ENCODE data around the gene SLCO4C1.

DNA sequence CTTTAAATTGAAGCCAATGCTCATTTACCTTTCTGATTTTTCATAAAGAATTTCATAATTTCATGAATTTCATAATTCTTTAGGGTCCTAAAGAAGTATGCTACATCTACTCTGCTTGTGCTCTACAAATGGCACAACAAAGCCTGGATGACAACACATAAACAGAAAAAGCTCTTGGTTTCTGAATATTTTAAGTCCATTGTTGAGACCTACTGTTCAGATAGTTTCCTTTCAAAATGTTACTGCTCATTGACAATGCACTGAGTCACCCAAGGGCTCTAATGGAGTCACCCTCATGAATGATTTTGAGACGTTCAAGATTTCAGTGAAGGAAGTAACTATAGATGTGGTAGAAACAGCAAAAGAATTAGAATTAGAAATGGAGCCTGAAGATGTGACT, 74.1 kb downstream of the SLCO4C1 start:
- TF ChIP-seq, protein P1, sequence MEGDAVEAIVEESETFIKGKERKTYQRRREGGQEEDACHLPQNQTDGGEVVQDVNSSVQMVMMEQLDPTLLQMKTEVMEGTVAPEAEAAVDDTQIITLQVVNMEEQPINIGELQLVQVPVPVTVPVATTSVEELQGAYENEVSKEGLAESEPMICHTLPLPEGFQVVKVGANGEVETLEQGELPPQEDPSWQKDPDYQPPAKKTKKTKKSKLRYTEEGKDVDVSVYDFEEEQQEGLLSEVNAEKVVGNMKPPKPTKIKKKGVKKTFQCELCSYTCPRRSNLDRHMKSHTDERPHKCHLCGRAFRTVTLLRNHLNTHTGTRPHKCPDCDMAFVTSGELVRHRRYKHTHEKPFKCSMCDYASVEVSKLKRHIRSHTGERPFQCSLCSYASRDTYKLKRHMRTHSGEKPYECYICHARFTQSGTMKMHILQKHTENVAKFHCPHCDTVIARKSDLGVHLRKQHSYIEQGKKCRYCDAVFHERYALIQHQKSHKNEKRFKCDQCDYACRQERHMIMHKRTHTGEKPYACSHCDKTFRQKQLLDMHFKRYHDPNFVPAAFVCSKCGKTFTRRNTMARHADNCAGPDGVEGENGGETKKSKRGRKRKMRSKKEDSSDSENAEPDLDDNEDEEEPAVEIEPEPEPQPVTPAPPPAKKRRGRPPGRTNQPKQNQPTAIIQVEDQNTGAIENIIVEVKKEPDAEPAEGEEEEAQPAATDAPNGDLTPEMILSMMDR (IDR thresholded peaks at IDR 0.05) = no peak
- TF ChIP-seq, protein P2, sequence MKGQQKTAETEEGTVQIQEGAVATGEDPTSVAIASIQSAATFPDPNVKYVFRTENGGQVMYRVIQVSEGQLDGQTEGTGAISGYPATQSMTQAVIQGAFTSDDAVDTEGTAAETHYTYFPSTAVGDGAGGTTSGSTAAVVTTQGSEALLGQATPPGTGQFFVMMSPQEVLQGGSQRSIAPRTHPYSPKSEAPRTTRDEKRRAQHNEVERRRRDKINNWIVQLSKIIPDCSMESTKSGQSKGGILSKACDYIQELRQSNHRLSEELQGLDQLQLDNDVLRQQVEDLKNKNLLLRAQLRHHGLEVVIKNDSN (IDR thresholded peaks at IDR 0.05; ENCODE audit: borderline replicate concordance, low read depth) = no peak
- TF ChIP-seq, protein P3, sequence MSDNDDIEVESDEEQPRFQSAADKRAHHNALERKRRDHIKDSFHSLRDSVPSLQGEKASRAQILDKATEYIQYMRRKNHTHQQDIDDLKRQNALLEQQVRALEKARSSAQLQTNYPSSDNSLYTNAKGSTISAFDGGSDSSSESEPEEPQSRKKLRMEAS (IDR thresholded peaks at IDR 0.05; ENCODE audit: low read depth) = no peak
- TF ChIP-seq GABPA (IDR thresholded peaks at IDR 0.05; ENCODE audit: low read depth) (no peak), MEF2A (IDR thresholded peaks at IDR 0.05; ENCODE audit: borderline replicate concordance, low read depth) (no peak), POLR2AphosphoS5 (IDR thresholded peaks at IDR 0.05; ENCODE audit: low read depth, low read length) (no peak)

All from SK-N-SH (cell line).